CD4-positive, CD25-positive, alpha-beta regulatory T cell (primary cell): Measurements from ENCODE around the gene PHF8. TPM values are rescaled to one million over a fixed set of nuclear protein-coding genes. Genes with fewer than 3 reads are reported as not detected.

Experiments used
- ATAC-seq, 2 donors: fragments of 150-1000 bp; cut with Tn5 transposase; one replicate each; pipeline ENCODE4 v1.10.0; 2021; ENCODE audit warnings: low read depth in 2 of 2, moderate number of reproducible peaks in 2 of 2, moderate library complexity in 1 of 2
- DNase-seq, 3 donors: peaks; one replicate each; pipeline versions ENCODE4 v3.0.0 to v3.0.0-alpha.2; 2012 to 2022; ENCODE audit warnings: mixed read lengths in 1 of 3
- H3K27ac ChIP-seq: one replicate; pipeline ENCODE4 v1.7.0; 2013; ENCODE audit warnings: mild to moderate bottlenecking, low read length; ENCODE audit not compliant: insufficient read depth, poor library complexity, severe bottlenecking
- H3K27me3 ChIP-seq: one replicate; pipeline ENCODE4 v1.7.0; 2013; ENCODE audit warnings: low read length; ENCODE audit not compliant: control insufficient read depth, insufficient read depth
- H3K36me3 ChIP-seq: one replicate; pipeline ENCODE4 v1.7.0; 2013; ENCODE audit warnings: mild to moderate bottlenecking, low read length, moderate library complexity; ENCODE audit not compliant: control insufficient read depth, insufficient read depth
- H3K4me1 ChIP-seq: 2 replicates; pipeline ENCODE4 v1.7.0; 2013; ENCODE audit warnings: mild to moderate bottlenecking, low read length; ENCODE audit not compliant: insufficient read depth, control insufficient read depth, poor library complexity, severe bottlenecking
- H3K4me3 ChIP-seq: one replicate; pipeline ENCODE4 v1.7.0; 2013; ENCODE audit warnings: low read depth, mild to moderate bottlenecking, low read length, moderate library complexity
- H3K9me3 ChIP-seq, 2 experiments: 1 replicate in 1 of 2; 2 replicates in 1 of 2; pipeline ENCODE4 v1.7.0; 2013; ENCODE audit warnings: low read length in 2 of 2, mild to moderate bottlenecking in 1 of 2, moderate library complexity in 1 of 2; ENCODE audit not compliant: control insufficient read depth in 2 of 2
- H3K27ac Mint-ChIP-seq, 3 donors: one replicate each; pipeline ENCODE4 v1.8.0; 2020 to 2022; ENCODE audit warnings: mild to moderate bottlenecking in 3 of 3, mixed read lengths in 3 of 3, moderate library complexity in 2 of 3
- H3K27me3 Mint-ChIP-seq: one replicate; pipeline ENCODE4 v1.8.0; 2022; ENCODE audit warnings: mild to moderate bottlenecking, mixed read lengths
- H3K36me3 Mint-ChIP-seq: one replicate; pipeline ENCODE4 v1.8.0; 2020; ENCODE audit warnings: mixed read lengths
- H3K4me1 Mint-ChIP-seq, 4 donors: one replicate each; pipeline ENCODE4 v1.8.0; 2020 to 2022; ENCODE audit warnings: mixed read lengths in 4 of 4, mild to moderate bottlenecking in 1 of 4
- H3K4me3 Mint-ChIP-seq, 4 donors: one replicate each; pipeline ENCODE4 v1.8.0; 2020 to 2022; ENCODE audit warnings: mild to moderate bottlenecking in 4 of 4, mixed read lengths in 4 of 4, moderate library complexity in 3 of 4
- H3K9me3 Mint-ChIP-seq, 7 donors: one replicate each; pipeline ENCODE4 v1.8.0; 2020 to 2022; ENCODE audit warnings: mixed read lengths in 7 of 7, mild to moderate bottlenecking in 3 of 7, moderate library complexity in 2 of 7
- polyA plus RNA-seq, 4 donors: library from polyadenylated mRNA; unstranded; fragments of 300-500 nt; fragmentation: Illumina TruSeq; gene quantifications; one replicate each; pipeline ENCODE4 v1.2.3, GENCODE V29; 2021
- total RNA-seq: library from RNA; stranded (reverse); gene quantifications from one replicate; pipeline ENCODE4 v1.2.3, GENCODE V29; 2022

Gene PHF8
- total and polyA plus RNA-seq, 5 donors from 2014 or later, result 17.2 to 65.8 (median 20.0) TPM

- Histone ChIP-seq H3K27ac (peak overlapping the region; percentile 94), H3K4me3 (peak overlapping the region; percentile 76), H3K36me3 (peaks cover 16% of the 10 kb centered on the region), H3K9me3 (no peaks in the 10 kb centered on the region), H3K27me3 (no peaks in the 10 kb centered on the region), H3K4me1 (peaks cover 7% of the 10 kb centered on the region)
- peaks cover 0 to 1% (median 0%) of the 10 kb centered on the region in 7 donors for H3K9me3 Mint-ChIP-seq
- peak overlapping the region; percentile 97 to 98 (median 98) for H3K27ac Mint-ChIP-seq
- peaks cover 5% of the 10 kb centered on the region for H3K27me3 Mint-ChIP-seq
- H3K36me3 Mint-ChIP-seq, result peaks cover 10% of the 10 kb centered on the region
- DNase-seq (no peak), ATAC-seq (no peak)
- H3K4me3 Mint-ChIP-seq, result peak overlapping the region; percentile 91 to 100 (median 98)
- peaks cover 0 to 32% (median 9%) of the 10 kb centered on the region in 4 donors for H3K4me1 Mint-ChIP-seq
Measured at GRCh38 chrX:54044877-54045338, 635 bp upstream of the PHF8 start.

GRCh38 chrX:54043541-54044125 lies 640 bp downstream of the PHF8 start:
- Histone ChIP-seq H3K4me3 (peak overlapping the region; percentile 89), H3K27me3 (no peaks in the 10 kb centered on the region), H3K36me3 (peaks cover 24% of the 10 kb centered on the region), H3K4me1 (peaks cover 7% of the 10 kb centered on the region), H3K27ac (peak overlapping the region; percentile 94), H3K9me3 (no peaks in the 10 kb centered on the region)
- Mint-ChIP-seq H3K27me3 (peaks cover 5% of the 10 kb centered on the region), H3K9me3 (peaks cover 0 to 1% (median 0%) of the 10 kb centered on the region in 7 donors), H3K36me3 (peaks cover 10% of the 10 kb centered on the region), H3K4me1 (peaks cover 0 to 32% (median 9%) of the 10 kb centered on the region in 4 donors), H3K27ac (peak overlapping the region; percentile 97 to 98 (median 98)), H3K4me3 (peak overlapping the region; percentile 91 to 100 (median 98))
- DNase-seq, result peak in 2 of 3 donors; percentile 27 to 56
- ATAC-seq, result no peak

GRCh38 chrX:54043056-54043455 lies 1.2 kb downstream of the PHF8 start:
- H3K4me3 ChIP-seq, result peak overlapping the region; percentile 89

GRCh38 chrX:54042609-54043021 lies 1.7 kb downstream of the PHF8 start:
- Mint-ChIP-seq H3K4me1 (peaks cover 0 to 34% (median 9%) of the 10 kb centered on the region in 4 donors), H3K27me3 (peaks cover 5% of the 10 kb centered on the region), H3K9me3 (peaks cover 0 to under 1% (median 0%) of the 10 kb centered on the region in 7 donors), H3K27ac (peak overlapping the region; percentile 97 to 98 (median 98)), H3K36me3 (peaks cover 10% of the 10 kb centered on the region), H3K4me3 (peak overlapping the region; percentile 91 to 100 (median 98))
- H3K27me3 ChIP-seq, result no peaks in the 10 kb centered on the region
- peaks cover 7% of the 10 kb centered on the region for H3K4me1 ChIP-seq
- DNase-seq (peak; percentile 15 to 54 (median 26)), ATAC-seq (no peak)
- no peaks in the 10 kb centered on the region for H3K9me3 ChIP-seq
- H3K4me3 ChIP-seq, result peak overlapping the region; percentile 89
- H3K36me3 ChIP-seq, result peaks cover 32% of the 10 kb centered on the region
- H3K27ac ChIP-seq, result peak overlapping the region; percentile 94

More at GRCh38 chrX:54043056-54043455, 1.2 kb downstream of the PHF8 start:
- no peaks in the 10 kb centered on the region for H3K9me3 ChIP-seq
- H3K36me3 Mint-ChIP-seq, result peaks cover 10% of the 10 kb centered on the region
- H3K36me3 ChIP-seq, result peaks cover 28% of the 10 kb centered on the region
- no peak for ATAC-seq
- peak overlapping the region; percentile 97 to 98 (median 98) for H3K27ac Mint-ChIP-seq
- H3K9me3 Mint-ChIP-seq, result peaks cover 0 to 1% (median 0%) of the 10 kb centered on the region in 7 donors
- peaks cover 0 to 32% (median 9%) of the 10 kb centered on the region in 4 donors for H3K4me1 Mint-ChIP-seq
- DNase-seq, result peak in 1 of 3 donors; percentile 7
- H3K4me3 Mint-ChIP-seq, result peak overlapping the region; percentile 91 to 100 (median 98)
- peak overlapping the region; percentile 94 for H3K27ac ChIP-seq
- H3K27me3 ChIP-seq, result no peaks in the 10 kb centered on the region
- H3K27me3 Mint-ChIP-seq, result peaks cover 5% of the 10 kb centered on the region
- peaks cover 7% of the 10 kb centered on the region for H3K4me1 ChIP-seq

- Histone ChIP-seq H3K9me3 (no peaks in the 10 kb centered on the region), H3K4me1 (no peaks in the 10 kb centered on the region), H3K36me3 (peaks cover 63% of the 10 kb centered on the region), H3K27me3 (no peaks in the 10 kb centered on the region), H3K4me3 (no peak overlapping the region), H3K27ac (no peak overlapping the region)
- Mint-ChIP-seq H3K4me3 (no peak overlapping the region), H3K27ac (no peak overlapping the region), H3K36me3 (peaks cover 32% of the 10 kb centered on the region), H3K27me3 (no peaks in the 10 kb centered on the region), H3K4me1 (peaks cover 0 to 32% (median 14%) of the 10 kb centered on the region in 4 donors), H3K9me3 (no peaks in the 10 kb centered on the region)
- ATAC-seq (no peak), DNase-seq (no peak)
Measured at GRCh38 chrX:54030329-54030728, 13.9 kb downstream of the PHF8 start.

- H3K4me1 Mint-ChIP-seq, result peaks cover 0 to 29% (median 15%) of the 10 kb centered on the region in 4 donors
- H3K36me3 Mint-ChIP-seq, result peaks cover 32% of the 10 kb centered on the region
Measured at GRCh38 chrX:54029529-54030143, 14.6 kb downstream of the PHF8 start.

GRCh38 chrX:54024350-54024749 lies 19.9 kb downstream of the PHF8 start:
- Mint-ChIP-seq H3K9me3 (no peaks in the 10 kb centered on the region), H3K4me1 (peaks cover 0 to 21% (median 9%) of the 10 kb centered on the region in 4 donors), H3K4me3 (no peak overlapping the region), H3K27ac (peak overlapping the region in 1 of 3 donors; percentile 3), H3K27me3 (no peaks in the 10 kb centered on the region), H3K36me3 (peaks cover 10% of the 10 kb centered on the region)
- ATAC-seq (no peak), DNase-seq (no peak)
- Histone ChIP-seq H3K36me3 (peaks cover 38% of the 10 kb centered on the region), H3K4me3 (no peak overlapping the region), H3K27ac (no peak overlapping the region), H3K9me3 (no peaks in the 10 kb centered on the region), H3K4me1 (no peaks in the 10 kb centered on the region), H3K27me3 (no peaks in the 10 kb centered on the region)

More at GRCh38 chrX:54029529-54030143, 14.6 kb downstream of the PHF8 start:
- Histone ChIP-seq H3K27ac (no peak overlapping the region), H3K4me3 (no peak overlapping the region), H3K27me3 (no peaks in the 10 kb centered on the region), H3K36me3 (peaks cover 63% of the 10 kb centered on the region), H3K4me1 (no peaks in the 10 kb centered on the region), H3K9me3 (no peaks in the 10 kb centered on the region)
- no peaks in the 10 kb centered on the region for H3K9me3 Mint-ChIP-seq
- H3K4me3 Mint-ChIP-seq, result no peak overlapping the region
- ATAC-seq, result no peak
- no peaks in the 10 kb centered on the region for H3K27me3 Mint-ChIP-seq
- no peak for DNase-seq
- H3K27ac Mint-ChIP-seq, result no peak overlapping the region
